Measurements from ENCODE around the gene KIFC3. TPM values are rescaled to one million over a fixed set of nuclear protein-coding genes. Genes with fewer than 3 reads are reported as not detected.
"Not testable (repeated sequence)": the region's sequence is repeated elsewhere in the genome, so short reads cannot be mapped to it uniquely, and the experiment has no call there.

The KIFC3 gene
- total RNA-seq, 1 donor from 2014 or later: 445 TPM

- no peak for DNase-seq (ENCODE audit: low read depth)
These were observed 48.6 kb downstream of the KIFC3 start for GRCh38 chr16:57753448-57754353.

GRCh38 chr16:57752581-57753447 is 49.5 kb downstream of the KIFC3 start:
- DNase-seq (ENCODE audit: low read depth): no peak

GRCh38 chr16:57752203-57752580 is 50.1 kb downstream of the KIFC3 start:
- DNase-seq (ENCODE audit: low read depth): no peak

- no peak for DNase-seq (ENCODE audit: low read depth)
These were observed 50.6 kb downstream of the KIFC3 start for GRCh38 chr16:57751539-57752202.

GRCh38 chr16:57750796-57751538 is 51.3 kb downstream of the KIFC3 start:
- no peak for DNase-seq (ENCODE audit: low read depth)

- no peak for DNase-seq (ENCODE audit: low read depth)
These were observed 52.3 kb downstream of the KIFC3 start for GRCh38 chr16:57749856-57750452.

- DNase-seq (ENCODE audit: low read depth): no peak
These were observed 53.1 kb downstream of the KIFC3 start for GRCh38 chr16:57749101-57749692.

GRCh38 chr16:57748596-57748995 is 53.7 kb downstream of the KIFC3 start:
- DNase-seq (ENCODE audit: low read depth): no peak

GRCh38 chr16:57747996-57748395 is 54.3 kb downstream of the KIFC3 start:
- no peak for DNase-seq (ENCODE audit: low read depth)

- no peak for DNase-seq (ENCODE audit: low read depth)
These were observed 54.8 kb downstream of the KIFC3 start for GRCh38 chr16:57747496-57747895.

GRCh38 chr16:57747091-57747490 is 55.2 kb downstream of the KIFC3 start:
- no peak for DNase-seq (ENCODE audit: low read depth)

- DNase-seq (ENCODE audit: low read depth): not testable (repeated sequence)
These were observed 56.0 kb downstream of the KIFC3 start for GRCh38 chr16:57746316-57746715.

GRCh38 chr16:57745768-57746167 is 56.5 kb downstream of the KIFC3 start:
- DNase-seq (ENCODE audit: low read depth): no peak

GRCh38 chr16:57744642-57744903 is 57.7 kb downstream of the KIFC3 start:
- no peak for DNase-seq (ENCODE audit: low read depth)

GRCh38 chr16:57743886-57744641 is 58.2 kb downstream of the KIFC3 start:
- no peak for DNase-seq (ENCODE audit: low read depth)

- no peak for DNase-seq (ENCODE audit: low read depth)
These were observed 58.8 kb downstream of the KIFC3 start for GRCh38 chr16:57743458-57743857.

- no peak for DNase-seq (ENCODE audit: low read depth)
These were observed 59.7 kb downstream of the KIFC3 start for GRCh38 chr16:57742543-57742942.

- DNase-seq (ENCODE audit: low read depth): no peak
These were observed 60.6 kb downstream of the KIFC3 start for GRCh38 chr16:57741660-57742191.

GRCh38 chr16:57740423-57741071 is 61.7 kb downstream of the KIFC3 start:
- DNase-seq (ENCODE audit: low read depth): no peak
